Brain microvascular endothelial cell (primary cell): ENCODE results near the gene ZNF778.

Source experiments
- DNase-seq: peaks from one replicate; pipeline ENCODE4 v3.0.0-alpha.2; 2020
- H3K27ac ChIP-seq: fragments of 250-450 bp; sonication (Bioruptor Pico); 2 replicates; pipeline ENCODE4 v1.5.1; 2020; ENCODE audit warnings: mild to moderate bottlenecking, moderate library complexity
- H3K27me3 ChIP-seq: fragments of 250-450 bp; sonication (Bioruptor Pico); replicated peaks from 2 replicates; pipeline ENCODE4 v1.5.1; 2020; ENCODE audit warnings: mild to moderate bottlenecking
- H3K36me3 ChIP-seq: fragments of 250-450 bp; sonication (Bioruptor Pico); replicated peaks from 2 replicates; pipeline ENCODE4 v1.5.1; 2020; ENCODE audit warnings: mild to moderate bottlenecking
- H3K4me3 ChIP-seq: 2 replicates; pipeline ENCODE4 v1.5.1; 2011; ENCODE audit warnings: low read depth, mild to moderate bottlenecking, control low read depth, low read length, moderate library complexity
- CTCF ChIP-seq: IDR thresholded peaks from 2 replicates; pipeline ENCODE4 v1.5.1; 2011; ENCODE audit warnings: low read depth, mild to moderate bottlenecking, moderate library complexity, low read length, control low read depth, inconsistent platforms; ENCODE audit errors: missing control alignments
- in situ Hi-C: cut with HindIII; loops from 2 replicates; pipeline ENCODE4 v1.10.0; 2017; ENCODE audit warnings: low sequenced_read_pairs, low pct_ligation_motif_present

The ZNF778 gene

GRCh38 chr16:89222931-89223330 is 5.4 kb downstream of the ZNF778 start:
- no peak for DNase-seq
- in situ Hi-C loops = no loop called here
- no peak overlapping the region for H3K4me3 ChIP-seq
- H3K27ac ChIP-seq = no peak overlapping the region
- H3K27me3 ChIP-seq = no peaks in the 10 kb centered on the region
- H3K36me3 ChIP-seq = peaks cover 73% of the 10 kb centered on the region
- TF ChIP-seq CTCF = no peak

- in situ Hi-C loops = no loop called here
- Histone ChIP-seq H3K27ac (no peak overlapping the region), H3K4me3 (no peak overlapping the region), H3K36me3 (peaks cover 83% of the 10 kb centered on the region), H3K27me3 (no peaks in the 10 kb centered on the region)
- no peak for TF ChIP-seq CTCF
- no peak for DNase-seq
Observed at GRCh38 chr16:89224665-89225064, 7.2 kb downstream of the ZNF778 start.

GRCh38 chr16:89230255-89230654 is 12.8 kb downstream of the ZNF778 start:
- in situ Hi-C loops = no loop called here
- no peak for TF ChIP-seq CTCF
- no peak overlapping the region for H3K4me3 ChIP-seq
- no peaks in the 10 kb centered on the region for H3K27me3 ChIP-seq
- H3K27ac ChIP-seq = no peak overlapping the region
- H3K36me3 ChIP-seq = peaks cover 77% of the 10 kb centered on the region
- DNase-seq = no peak

- no peak for DNase-seq
- no peak for TF ChIP-seq CTCF
- H3K4me3 ChIP-seq = no peak overlapping the region
- peaks cover 60% of the 10 kb centered on the region for H3K36me3 ChIP-seq
- H3K27ac ChIP-seq = no peak overlapping the region
- in situ Hi-C loops = no loop called here
- H3K27me3 ChIP-seq = no peaks in the 10 kb centered on the region
Observed at GRCh38 chr16:89232107-89232506, 14.6 kb downstream of the ZNF778 start.

GRCh38 chr16:89233678-89234490 is 16.4 kb downstream of the ZNF778 start:
- Histone ChIP-seq H3K27ac (no peak overlapping the region), H3K27me3 (no peaks in the 10 kb centered on the region), H3K4me3 (no peak overlapping the region), H3K36me3 (peaks cover 42% of the 10 kb centered on the region)
- in situ Hi-C loops = no loop called here
- DNase-seq = no peak
- TF ChIP-seq CTCF = no peak

- DNase-seq = no peak
- no peak for TF ChIP-seq CTCF
- H3K4me3 ChIP-seq = no peak overlapping the region
- no peak overlapping the region for H3K27ac ChIP-seq
- H3K27me3 ChIP-seq = no peaks in the 10 kb centered on the region
- in situ Hi-C loops = no loop called here
- H3K36me3 ChIP-seq = peaks cover 12% of the 10 kb centered on the region
Observed at GRCh38 chr16:89237733-89238132, 20.2 kb downstream of the ZNF778 start.
